ENCODE measurements around the gene TMPRSS12. TPM values are rescaled to one million over a fixed set of nuclear protein-coding genes. Genes with fewer than 3 reads are reported as not detected.

Gene TMPRSS12
- total and polyA plus RNA-seq, 9 of the 15 experiments (the other 6 are each of a cell fraction or from before 2014, with no cell fraction given) = 0.04 TPM; not detected in 8

- ChIA-PET POLR2A (interaction anchor here (0.5 to 1.6 kb wide), 7 partner anchors 11 to 198 kb away, joined by 3 to 6 read pairs (median 3); partner anchors contain the start of gene ATF1), CTCF (ENCODE audit: low intra/inter-chr PET ratio) (interaction anchor here (0.6 to 4.3 kb wide), 9 partner anchors 161 to 671 kb away, joined by 3 to 33 read pairs (median 6); no protein-coding TSS in a partner anchor)
- intact Hi-C loops (cut with micrococcal nuclease) = loop anchor here (1.0 to 5.0 kb wide), 6 partner anchors 60 to 527 kb away; a partner anchor contains a TSS
- Histone ChIP-seq H3K4me3 (no peak overlapping the region), H3K27me3 (ENCODE audit: control insufficient read depth in 2 of 2, insufficient read depth in 2 of 2, low read length in 2 of 2) (no peaks in the 10 kb centered on the region), H3K9ac (ENCODE audit: insufficient read depth in 1 of 2, low read depth in 2 of 2, low read length in 2 of 2) (no peak overlapping the region; a peak in 1 of 4 replicates), H3K4me2 (ENCODE audit: insufficient read depth, low read length) (no peak overlapping the region), H3K9me3 (replicated peaks; ENCODE audit: control insufficient read depth, insufficient read depth, low read depth, low read length) (no peaks in the 10 kb centered on the region), H3K79me2 (ENCODE audit: control insufficient read depth, insufficient read depth, low read length) (no peaks in the 10 kb centered on the region), H3K36me3 (ENCODE audit: control insufficient read depth, insufficient read depth, low read length) (no peaks in the 10 kb centered on the region), H3K27ac (ENCODE audit: extremely low read depth, low read depth, low read length) (peak overlapping the region; percentile 40; the same call in 1 of the 3 replicates), H2AFZ (ENCODE audit: low read depth, low read length) (peak overlapping the region; percentile 67), H3K9me1 (ENCODE audit: control insufficient read depth, insufficient read depth, low read length) (no peaks in the 10 kb centered on the region), H4K20me1 (replicated peaks; ENCODE audit: control insufficient read depth, insufficient read depth, low read length) (no peaks in the 10 kb centered on the region), H3K4me1 (replicated peaks in 1 of 2; ENCODE audit: control insufficient read depth in 2 of 2, insufficient read depth in 2 of 2, low read length in 2 of 2) (peaks cover 0 to 3% of the 10 kb centered on the region in 2 experiments; a peak in 1 of 5 replicates)
- ATAC-seq = peak; percentile 80
- DNase-seq (ENCODE audit: extremely low read depth in 1 of 4, low spot score in 3 of 4) = peak; percentile 20 to 65 (median 27)
- FAIRE-seq = peak; percentile 74
- BruUV-seq (replicated peaks) = no TSS peak
- WGBS (ENCODE audit: insufficient coverage, low coverage, missing lambda C conversion rate) = 0% methylated on average over 2 of the region's 2 CpGs
- in situ Hi-C loops (cut with MboI) = loop anchor here (5.0 kb wide), 1 partner anchor 527 kb away; no protein-coding TSS in a partner anchor
- TF ChIP-seq POLR2H (tag; IDR thresholded peaks at IDR 0.05; ENCODE audit: low read depth) = peak; percentile 42; the same call in 1 of the 2 replicates
- 0 out of 2 replicates have a peak, but pooled peaks have one; percentile 25 for TF ChIP-seq ZNF592 (IDR thresholded peaks at IDR 0.05)
- TF ChIP-seq ZBTB40 (IDR thresholded peaks at IDR 0.05) = peak; percentile 43; the same call in 1 of the 2 replicates
- no peak for TF ChIP-seq ZBTB40 (CRISPR knock-in tag; IDR thresholded peaks at IDR 0.05)
- TF ChIP-seq ZFP1 (CRISPR knock-in tag; IDR thresholded peaks at IDR 0.05) = no peak
- no peak for TF ChIP-seq CCNT2 (IDR thresholded peaks at IDR 0.05; ENCODE audit: borderline replicate concordance, extremely low read depth, insufficient read length, low read depth, low read length)
- TF ChIP-seq NFATC3 (IDR thresholded peaks at IDR 0.05) = 0 out of 2 replicates have a peak, but pooled peaks have one; percentile 65
- TF ChIP-seq EP400 (IDR thresholded peaks at IDR 0.05) = peak; percentile 43
These were observed 17.3 kb upstream of the TMPRSS12 start for GRCh38 chr12:50825372-50825838.
